Stimulated activated CD8-positive, alpha-beta memory T cell treated with anti-CD3 and anti-CD28 coated beads, Interleukin-4, amount 100 ng/mL, for 4 hours (primary cell): Measurements from ENCODE around the gene IL5RA.

Experiments used
- DNase-seq, 2 donors: peaks; one replicate each; pipeline ENCODE4 v3.0.0-alpha.2; 2020; ENCODE audit warnings: low read depth in 2 of 2, low spot score in 1 of 2

IL5RA gene

DNA sequence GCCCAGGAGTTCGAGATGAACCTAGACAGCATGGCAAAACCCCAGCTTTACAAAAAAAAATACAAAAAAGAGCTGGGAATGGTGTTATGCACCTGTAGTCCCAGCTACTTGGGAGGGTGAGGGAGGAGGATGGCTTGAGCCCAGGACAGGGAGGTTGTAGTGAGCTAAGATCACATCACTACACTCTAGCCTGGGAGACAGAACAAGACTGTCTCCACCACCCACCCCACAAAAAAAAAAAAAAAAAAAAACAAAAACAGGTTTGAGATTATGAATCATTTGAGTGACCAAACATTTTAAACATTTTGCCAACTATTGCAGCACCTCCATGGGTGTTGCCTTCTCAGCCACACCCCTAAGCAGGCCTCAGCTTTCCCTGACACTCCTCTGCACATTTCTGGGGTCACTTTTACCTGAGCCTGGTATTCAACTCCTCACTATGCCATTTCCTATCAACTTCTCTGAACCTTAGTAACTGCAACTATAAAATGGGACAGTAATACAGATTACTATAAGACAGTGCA is 41.8 kb downstream of the IL5RA start:
- no peak for DNase-seq

DNA sequence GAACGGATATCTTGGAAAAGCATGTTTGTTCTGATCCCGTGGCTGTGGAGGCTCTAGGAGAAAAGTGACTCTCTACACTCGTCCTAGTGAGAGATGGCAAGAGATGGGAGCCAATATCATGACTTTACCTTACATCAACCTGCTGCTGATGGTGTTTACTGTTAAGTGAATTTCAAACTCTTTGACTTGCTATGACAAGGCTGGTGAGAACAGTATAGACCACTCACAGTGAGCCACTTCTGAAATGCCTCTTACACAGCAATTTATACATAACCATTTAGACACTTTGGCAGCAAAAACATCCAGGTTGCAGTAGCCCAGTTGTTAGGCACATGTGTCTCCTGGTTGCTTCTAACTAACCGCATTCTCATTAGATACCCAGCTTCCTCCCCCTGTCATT is 43.3 kb downstream of the IL5RA start:
- DNase-seq: no peak

DNA sequence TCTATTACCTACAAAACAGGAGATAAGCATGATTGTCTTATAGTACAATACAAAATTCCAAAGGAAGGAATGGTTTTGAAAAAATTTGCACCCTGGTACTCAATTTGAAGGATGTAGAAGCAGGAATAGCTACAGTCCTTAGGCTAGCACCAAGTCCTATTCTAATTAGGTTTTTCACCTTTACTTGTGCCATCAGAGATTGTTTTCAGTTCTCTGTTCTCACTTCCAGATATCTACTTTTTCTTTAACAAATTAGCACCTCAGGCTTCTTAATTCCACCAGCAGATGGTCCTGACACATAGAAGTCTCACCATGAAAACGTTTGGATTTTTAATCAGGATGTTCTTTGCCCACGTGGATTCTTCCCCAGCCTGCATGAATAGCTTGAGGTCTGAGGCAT is 43.8 kb downstream of the IL5RA start:
- no peak for DNase-seq

DNA sequence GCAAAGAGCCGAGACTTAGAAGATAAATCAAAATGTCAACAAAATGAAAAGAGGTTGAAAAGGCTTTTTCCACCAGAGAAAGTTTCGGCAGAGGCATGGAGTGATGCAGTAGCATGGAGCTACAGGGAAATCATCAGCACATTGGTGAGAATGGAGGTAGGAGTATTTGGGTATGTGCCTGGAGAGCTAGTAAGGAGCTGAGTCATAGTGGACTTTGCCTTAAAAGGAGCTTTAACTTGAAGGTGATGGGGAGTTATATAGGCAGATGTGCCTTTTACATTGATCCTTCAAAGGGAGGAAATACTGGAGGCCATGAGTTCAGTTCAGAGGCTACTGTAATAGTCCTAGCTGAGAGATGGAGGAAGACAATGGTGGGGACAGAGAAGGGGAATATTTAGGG is 44.3 kb downstream of the IL5RA start:
- no peak for DNase-seq

DNA sequence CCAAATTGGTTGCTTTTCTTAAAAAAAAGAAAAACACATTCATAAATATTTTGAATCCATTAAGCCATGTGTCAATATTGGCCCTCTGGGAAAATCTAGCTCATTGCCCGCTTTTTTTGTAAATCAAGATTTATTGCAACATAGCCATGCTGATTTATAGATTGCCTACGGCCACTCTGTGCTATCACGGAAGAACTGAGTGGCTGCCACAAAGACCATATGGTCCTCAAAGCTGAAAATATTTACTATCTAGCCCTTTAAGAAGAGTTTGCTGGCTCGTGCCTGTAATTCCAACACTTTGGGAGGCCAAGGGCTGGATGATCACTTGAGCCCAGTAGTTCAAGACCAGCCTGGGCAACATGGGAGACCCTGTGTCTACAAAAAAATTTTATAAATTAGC is 45.9 kb downstream of the IL5RA start:
- DNase-seq: no peak

DNA sequence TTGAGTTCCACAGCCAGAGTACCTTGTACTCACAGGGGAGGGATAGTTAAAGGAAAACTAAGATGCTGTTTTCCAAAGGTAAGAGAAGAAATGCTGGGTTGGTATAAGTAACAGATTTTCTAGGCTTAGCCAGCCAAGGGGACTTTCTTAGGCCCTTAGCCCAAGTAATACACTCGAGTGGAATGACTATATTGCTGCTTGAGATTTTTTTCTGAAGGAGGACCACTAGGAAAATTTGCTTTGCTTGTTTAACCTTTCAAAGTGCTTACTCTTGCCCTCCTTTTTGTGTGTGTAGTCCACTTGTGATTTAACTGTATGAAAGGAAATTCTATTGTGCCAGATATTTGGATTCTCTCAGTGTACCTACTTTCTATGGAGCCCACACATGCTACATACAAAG is 50.5 kb downstream of the IL5RA start:
- no peak for DNase-seq

DNA sequence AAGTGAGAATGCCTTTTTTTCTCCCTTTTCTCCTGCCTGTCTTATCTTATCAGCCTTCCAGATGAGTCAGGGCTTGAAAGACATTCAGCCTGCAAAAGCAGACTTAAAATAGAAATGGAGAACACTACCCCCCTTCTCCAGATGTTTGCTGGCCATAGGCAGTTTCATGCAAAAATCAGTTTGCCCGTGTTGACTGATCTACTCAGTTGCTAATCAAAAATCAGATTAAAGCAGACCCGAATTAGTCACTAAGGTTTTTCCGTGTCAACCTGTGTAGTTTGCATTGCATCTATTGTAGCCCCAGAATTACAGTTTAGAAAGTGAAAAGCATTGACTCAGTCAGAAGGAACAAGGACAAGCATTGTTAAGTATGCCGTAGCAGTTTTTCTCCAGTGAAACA is 56.2 kb downstream of the IL5RA start:
- no peak for DNase-seq

DNA sequence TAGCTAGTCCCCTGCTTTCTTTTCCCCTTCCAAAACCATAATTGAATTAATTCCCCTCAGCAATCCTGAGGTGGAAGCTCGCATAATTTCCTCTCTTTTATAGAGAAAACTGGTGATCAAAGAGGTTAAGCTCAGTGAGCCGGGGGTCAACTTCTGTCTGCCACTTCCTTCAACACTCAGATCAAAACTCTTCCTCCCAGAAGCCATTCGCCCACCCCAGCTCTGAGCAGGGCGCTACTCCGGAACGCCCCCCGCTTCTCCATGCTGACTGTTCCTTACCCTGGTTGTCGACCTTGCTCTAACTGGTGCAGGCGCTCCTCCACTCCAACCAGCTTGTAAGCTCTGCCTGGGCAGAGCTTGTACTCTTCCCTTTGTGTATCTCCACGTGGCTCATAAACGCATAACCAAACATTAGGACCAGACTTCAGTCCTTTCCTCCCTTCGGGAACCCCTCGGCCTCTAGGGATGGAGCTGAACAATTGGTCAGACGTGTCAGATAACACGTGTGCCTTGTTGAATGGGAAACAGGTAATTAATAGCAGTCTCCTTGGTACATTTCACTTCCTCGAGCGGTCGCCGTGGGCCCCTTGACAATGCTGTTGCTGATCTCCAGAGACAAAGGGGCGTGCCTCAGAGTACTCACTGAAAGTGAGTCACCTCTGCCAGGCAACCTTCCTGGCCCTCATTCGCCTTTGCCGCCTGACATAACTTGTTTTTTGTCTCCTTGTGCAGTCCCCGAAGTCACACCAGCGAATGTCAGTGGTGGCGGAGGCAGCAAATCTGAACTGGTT is 71.8 kb downstream of the IL5RA start:
- no peak for DNase-seq

DNA sequence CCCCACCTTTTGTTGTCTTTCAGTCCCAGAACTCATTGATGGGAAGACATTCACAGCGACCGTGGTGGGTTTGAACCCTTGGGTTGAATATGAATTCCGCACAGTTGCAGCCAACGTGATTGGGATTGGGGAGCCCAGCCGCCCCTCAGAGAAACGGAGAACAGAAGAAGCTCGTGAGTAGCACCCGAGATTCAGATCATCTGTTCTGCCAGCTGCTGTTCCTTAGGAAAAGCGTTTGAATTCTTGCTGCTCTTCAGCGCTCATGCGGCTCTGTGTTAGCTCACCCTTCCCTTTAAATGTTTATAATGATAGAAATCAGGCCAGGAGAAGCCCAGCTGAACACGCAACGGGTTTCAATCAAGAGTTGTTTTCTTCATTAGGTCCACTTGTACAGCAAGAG is 73.0 kb downstream of the IL5RA start:
- DNase-seq: no peak

DNA sequence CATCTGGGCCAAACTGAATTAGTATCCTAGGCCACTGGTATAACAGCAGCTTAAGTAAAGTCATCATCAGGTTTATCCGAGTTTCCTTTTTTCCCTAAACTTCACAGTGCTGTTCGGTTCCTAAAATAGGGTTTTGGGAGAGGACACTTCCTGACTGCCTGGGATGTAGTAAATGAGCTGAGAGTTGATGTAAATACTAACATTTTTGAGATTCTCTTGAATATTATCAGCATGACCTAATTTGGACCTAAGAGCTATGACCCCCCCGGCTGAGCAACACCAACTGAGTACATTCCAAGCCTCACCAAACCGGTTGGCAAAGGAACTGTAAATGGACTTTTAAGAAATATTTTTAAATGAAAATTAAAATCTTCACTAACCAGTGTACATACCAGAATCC is 78.8 kb downstream of the IL5RA start:
- no peak for DNase-seq

DNA sequence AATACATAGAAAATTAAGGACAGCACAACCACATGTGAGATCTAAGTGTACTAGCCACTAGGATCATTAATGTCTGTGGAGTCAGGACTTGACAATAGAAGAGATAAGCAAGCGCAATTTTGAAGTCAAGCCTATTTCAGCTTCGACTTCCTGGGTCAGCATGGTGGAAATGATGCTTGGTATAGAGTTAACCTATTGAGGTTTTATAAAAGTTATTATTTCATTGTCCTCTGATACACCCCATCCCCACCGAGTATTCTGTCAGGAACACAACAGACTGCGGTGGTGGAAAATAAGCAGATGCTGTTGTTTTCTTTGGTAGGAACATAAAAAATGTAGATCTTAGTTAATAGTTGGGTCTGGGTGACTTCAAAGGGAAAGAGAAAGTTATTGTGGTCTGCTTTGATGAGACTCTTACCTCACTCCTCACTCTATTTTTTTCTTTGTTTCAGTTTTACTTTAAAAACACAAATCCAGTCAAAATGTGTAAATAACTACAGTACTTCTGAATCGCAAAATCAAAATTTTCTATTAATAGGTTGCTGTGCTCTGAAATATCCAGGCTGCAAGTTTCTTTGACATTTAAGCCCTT is 82.1 kb downstream of the IL5RA start:
- no peak for DNase-seq

DNA sequence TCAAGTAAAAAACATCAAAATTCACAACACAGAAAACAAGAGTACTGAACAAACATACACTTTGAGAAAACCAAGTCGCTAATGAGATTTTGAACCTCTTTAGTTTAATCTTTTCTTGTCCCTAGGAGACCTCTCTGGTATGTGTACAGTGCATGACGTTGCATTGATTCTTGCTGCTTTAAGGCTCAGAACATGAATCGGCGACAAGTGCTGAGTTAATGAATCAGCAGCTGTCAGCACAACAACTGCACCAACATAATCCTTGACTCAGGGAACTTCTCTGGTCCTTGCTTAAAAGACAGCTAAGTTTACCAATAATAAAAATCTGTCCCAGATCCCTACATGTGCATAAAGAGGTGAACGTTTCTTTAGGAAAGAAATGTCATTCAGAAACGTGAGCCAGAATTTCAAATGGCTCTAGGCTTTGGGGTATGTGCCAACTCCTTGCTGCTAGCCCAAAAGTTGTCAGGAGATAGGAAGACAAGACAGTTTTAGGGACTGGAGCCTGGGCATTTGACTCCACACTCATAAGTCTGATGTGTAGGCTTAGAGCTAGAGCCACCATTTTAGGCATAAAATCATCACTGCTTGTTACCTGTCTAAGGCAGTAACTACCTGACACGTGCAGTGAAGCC is 86.9 kb downstream of the IL5RA start:
- no peak for DNase-seq

DNA sequence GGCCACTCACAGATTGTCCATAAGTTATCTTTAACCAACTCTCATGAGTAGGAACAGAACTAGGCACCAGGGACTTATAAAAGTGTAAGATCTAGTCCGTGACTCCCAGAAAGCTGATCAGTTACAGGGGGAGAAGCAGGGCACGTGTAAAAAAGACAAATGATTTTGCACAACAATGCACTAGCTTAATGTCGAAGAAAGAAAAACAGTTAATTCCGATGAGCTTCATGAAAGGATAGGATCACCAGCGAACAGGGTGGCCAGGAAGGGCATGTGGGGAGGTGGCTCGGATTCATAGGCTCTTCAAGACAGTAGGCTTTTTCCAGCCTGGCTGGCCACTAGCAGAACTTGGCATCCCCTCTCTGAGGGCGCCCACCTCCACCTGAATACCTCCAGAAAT is 90.0 kb downstream of the IL5RA start:
- DNase-seq: no peak
